CD8-positive, alpha-beta memory T cell (primary cell): ENCODE data around the gene ENTREP3. TPM values are rescaled to one million over a fixed set of nuclear protein-coding genes. Genes with fewer than 3 reads are reported as not detected.
"Not testable (repeated sequence)": the region's sequence is repeated elsewhere in the genome, so short reads cannot be mapped to it uniquely, and the experiment has no call there.

Experiments used
- CTCF ChIA-PET: fragments of 350-600 bp; sonication (Branson Sonifier 250); formaldehyde crosslinking; loops from one replicate; lab custom pipeline; 2021; ENCODE audit warnings: antibody characterized with exemption; lab: Charles Lee
- POLR2A ChIA-PET: fragments of 350-600 bp; sonication (Branson Sonifier 250); formaldehyde crosslinking; loops from one replicate; lab custom pipeline; 2021; ENCODE audit warnings: antibody characterized with exemption; lab: Charles Lee
- DNase-seq, 5 donors: peaks; one replicate each; pipeline versions ENCODE4 v3.0.0 to v3.0.0-alpha.2; 2020 to 2022; ENCODE audit warnings: mixed read lengths in 1 of 5
- H3K27ac ChIP-seq: one replicate; pipeline ENCODE4 v1.7.0; 2013; ENCODE audit warnings: low read depth, mild to moderate bottlenecking, low read length, moderate library complexity
- H3K27me3 ChIP-seq: 2 replicates; pipeline ENCODE4 v1.7.0; 2013; ENCODE audit warnings: low read length, mild to moderate bottlenecking; ENCODE audit not compliant: insufficient read depth, poor library complexity, severe bottlenecking
- H3K36me3 ChIP-seq: 2 replicates; pipeline ENCODE4 v1.7.0; 2013; ENCODE audit warnings: mild to moderate bottlenecking, low read length, moderate library complexity; ENCODE audit not compliant: insufficient read depth
- H3K4me1 ChIP-seq: 2 replicates; pipeline ENCODE4 v1.7.0; 2013; ENCODE audit warnings: mild to moderate bottlenecking, low read length, moderate library complexity; ENCODE audit not compliant: insufficient read depth
- H3K4me3 ChIP-seq: 2 replicates; pipeline ENCODE4 v1.7.0; 2013; ENCODE audit warnings: mild to moderate bottlenecking, low read length
- H3K9me3 ChIP-seq: 2 replicates; pipeline ENCODE4 v1.7.0; 2013; ENCODE audit warnings: mild to moderate bottlenecking, low read length
- H3K27ac Mint-ChIP-seq, 8 donors: one replicate each; pipeline ENCODE4 v1.8.0; 2020 to 2021; ENCODE audit warnings: mixed read lengths in 8 of 8, mild to moderate bottlenecking in 6 of 8, inconsistent platforms in 3 of 8, moderate library complexity in 3 of 8
- H3K27me3 Mint-ChIP-seq, 2 donors: one replicate each; pipeline ENCODE4 v1.8.0; 2020 to 2021; ENCODE audit warnings: mixed read lengths in 2 of 2, mild to moderate bottlenecking in 1 of 2, moderate library complexity in 1 of 2
- H3K36me3 Mint-ChIP-seq, 3 donors: one replicate each; pipeline ENCODE4 v1.8.0; 2020 to 2021; ENCODE audit warnings: mixed read lengths in 3 of 3, inconsistent platforms in 1 of 3, mild to moderate bottlenecking in 1 of 3
- H3K4me1 Mint-ChIP-seq, 3 donors: one replicate each; pipeline ENCODE4 v1.8.0; 2020 to 2021; ENCODE audit warnings: mixed read lengths in 3 of 3, inconsistent platforms in 1 of 3, mild to moderate bottlenecking in 1 of 3
- H3K4me3 Mint-ChIP-seq, 7 donors: one replicate each; pipeline ENCODE4 v1.8.0; 2020 to 2021; ENCODE audit warnings: mixed read lengths in 7 of 7, mild to moderate bottlenecking in 6 of 7, moderate library complexity in 4 of 7, inconsistent platforms in 2 of 7
- H3K9me3 Mint-ChIP-seq, 5 donors: one replicate each; pipeline ENCODE4 v1.8.0; 2020 to 2022; ENCODE audit warnings: mixed read lengths in 5 of 5, mild to moderate bottlenecking in 3 of 5, moderate library complexity in 2 of 5, inconsistent platforms in 1 of 5
- polyA plus RNA-seq: library from polyadenylated mRNA; unstranded; fragments of 300-500 nt; fragmentation: Illumina TruSeq; gene quantifications from one replicate; pipeline ENCODE4 v1.2.3, GENCODE V29; 2021
- total RNA-seq, 2 experiments: library from RNA; stranded (reverse); gene quantifications; one replicate each; pipeline ENCODE4 v1.2.3, GENCODE V29; 2021

Gene ENTREP3
- total and polyA plus RNA-seq, 3 experiments from 2014 or later, result 1.7 to 41.5 (median 39.1) TPM

GRCh38 chr1:155218854-155219591, 36.3 kb downstream of the ENTREP3 start:
- H3K27me3 ChIP-seq, result no peaks in the 10 kb centered on the region
- H3K4me1 Mint-ChIP-seq, result peaks cover 18 to 22% (median 21%) of the 10 kb centered on the region in 3 donors
- H3K4me3 Mint-ChIP-seq, result peak overlapping the region in 2 of 7 donors; percentile 26 to 39
- H3K36me3 Mint-ChIP-seq, result peaks cover 0 to 6% (median 2%) of the 10 kb centered on the region in 3 donors
- H3K27ac Mint-ChIP-seq, result peak overlapping the region; percentile 32 to 87 (median 48)
- ChIA-PET CTCF (interaction anchor here (1.2 to 1.5 kb wide), 2 partner anchors 8 to 12 kb away, joined by 3 to 5 read pairs; no protein-coding TSS in a partner anchor), POLR2A (no interaction called here)
- no peaks in the 10 kb centered on the region for H3K9me3 ChIP-seq
- peaks cover 5% of the 10 kb centered on the region for H3K4me1 ChIP-seq
- DNase-seq, result no peak
- H3K27me3 Mint-ChIP-seq, result no peaks in the 10 kb centered on the region
- H3K9me3 Mint-ChIP-seq, result no peaks in the 10 kb centered on the region
- no peak overlapping the region for H3K27ac ChIP-seq
- H3K36me3 ChIP-seq, result no peaks in the 10 kb centered on the region
- no peak overlapping the region for H3K4me3 ChIP-seq

DNA sequence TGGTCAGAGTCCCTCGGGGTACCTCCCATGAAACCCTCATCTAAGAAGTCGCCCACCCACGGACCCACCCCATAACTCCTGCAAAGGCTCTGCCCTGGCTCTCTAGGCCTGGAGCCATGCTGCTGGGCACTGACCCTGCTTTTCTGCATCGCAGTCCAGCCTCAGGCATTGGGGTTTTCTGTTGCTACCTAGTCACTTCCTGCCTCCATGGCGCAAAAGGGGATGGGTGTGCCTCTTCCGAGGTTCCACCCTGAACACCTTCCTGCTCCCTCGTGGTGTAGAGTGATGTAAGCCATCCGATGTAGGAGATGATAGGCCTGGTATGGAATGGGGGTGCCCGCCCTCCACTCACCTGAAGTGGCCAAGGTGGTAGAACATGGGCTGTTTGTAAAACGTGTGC, 40.6 kb downstream of the ENTREP3 start:
- H3K27ac ChIP-seq, H3K4me1 ChIP-seq, H3K36me3 ChIP-seq, H3K9me3 ChIP-seq, H3K4me3 ChIP-seq, H3K27me3 Mint-ChIP-seq, H3K4me3 Mint-ChIP-seq, H3K9me3 Mint-ChIP-seq, POLR2A ChIA-PET, H3K27me3 ChIP-seq: not testable (repeated sequence)
- Mint-ChIP-seq H3K36me3 (peaks cover 2 to 24% (median 4%) of the 10 kb centered on the region in 3 donors), H3K27ac (peak overlapping the region in 6 of 8 donors; percentile 42 to 95 (median 80)), H3K4me1 (peaks cover 15 to 22% (median 21%) of the 10 kb centered on the region in 3 donors)
- DNase-seq, result peak in 1 of 5 donors; percentile 48
- CTCF ChIA-PET, result interaction anchor here (1.3 kb wide), 1 partner anchor 8 kb away, joined by 5 read pairs; no protein-coding TSS in a partner anchor

DNA sequence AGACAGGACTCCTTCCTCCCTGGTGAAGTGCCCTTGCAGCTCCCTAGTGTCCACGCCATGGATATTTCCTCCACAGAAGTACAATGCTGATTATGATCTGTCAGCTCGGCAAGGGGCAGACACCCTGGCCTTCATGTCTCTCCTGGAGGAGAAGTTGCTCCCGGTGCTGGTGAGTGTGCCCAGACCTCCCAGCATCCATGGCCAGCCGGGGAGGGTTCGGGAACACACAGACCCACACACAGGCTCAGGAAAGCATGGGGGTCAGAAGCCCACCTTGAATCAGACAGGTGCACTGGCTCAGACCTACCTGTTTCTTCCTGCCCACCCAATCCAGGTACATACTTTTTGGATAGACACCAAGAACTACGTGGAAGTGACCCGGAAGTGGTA, 43.2 kb downstream of the ENTREP3 start:
- peak in 1 of 5 donors; percentile 22 for DNase-seq
- H3K27ac Mint-ChIP-seq, H3K9me3 Mint-ChIP-seq, CTCF ChIA-PET, H3K4me3 ChIP-seq, H3K27me3 ChIP-seq, H3K36me3 ChIP-seq, H3K4me3 Mint-ChIP-seq, H3K9me3 ChIP-seq, POLR2A ChIA-PET, H3K27me3 Mint-ChIP-seq, H3K27ac ChIP-seq: not testable (repeated sequence)
- peaks cover 21% of the 10 kb centered on the region for H3K4me1 ChIP-seq
- Mint-ChIP-seq H3K4me1 (peaks cover 21 to 29% (median 27%) of the 10 kb centered on the region in 3 donors), H3K36me3 (peaks cover 2 to 24% (median 4%) of the 10 kb centered on the region in 3 donors)

DNA sequence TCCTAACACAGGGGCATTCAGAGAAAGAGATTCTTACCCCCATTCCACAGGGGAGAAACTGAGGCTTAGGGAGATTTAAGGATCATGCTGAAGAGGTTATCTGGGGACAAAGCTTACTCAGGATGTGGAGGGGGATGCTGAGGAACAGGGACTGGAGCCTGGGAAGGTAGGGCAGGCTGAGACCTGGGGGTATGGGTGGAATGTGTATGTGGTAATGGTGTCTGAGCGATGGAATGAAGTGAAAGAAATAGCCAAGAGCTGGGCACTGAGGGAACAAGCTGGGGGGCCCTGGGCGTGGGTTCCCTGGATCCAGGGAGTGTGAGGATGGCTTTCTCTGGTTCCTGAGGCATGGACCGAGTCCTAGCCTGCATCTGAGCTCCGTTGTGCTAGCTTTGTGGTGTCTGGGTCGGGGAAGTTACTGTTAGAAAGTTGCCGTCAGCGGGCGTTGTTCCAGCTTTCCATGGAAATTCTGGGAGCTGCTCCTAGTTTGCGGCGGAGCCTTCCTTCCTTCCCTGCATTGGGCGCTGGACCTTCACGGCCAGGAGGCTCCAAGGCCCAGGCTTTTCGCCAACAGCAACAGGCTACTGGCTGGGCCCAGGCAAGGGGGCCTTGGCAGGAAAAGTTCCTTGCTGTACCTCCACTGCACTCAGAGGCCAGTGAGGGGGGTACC, 43.8 kb downstream of the ENTREP3 start:
- Mint-ChIP-seq H3K4me3 (peak overlapping the region in 3 of 7 donors; percentile 23 to 92 (median 39)), H3K4me1 (peaks cover 24 to 34% (median 32%) of the 10 kb centered on the region in 3 donors), H3K27ac (peak overlapping the region in 1 of 8 donors; percentile 37), H3K36me3 (peaks cover 2 to 24% (median 4%) of the 10 kb centered on the region in 3 donors)
- H3K27ac ChIP-seq, H3K36me3 ChIP-seq, H3K27me3 Mint-ChIP-seq, H3K27me3 ChIP-seq, CTCF ChIA-PET, H3K4me3 ChIP-seq, H3K9me3 Mint-ChIP-seq, POLR2A ChIA-PET, H3K9me3 ChIP-seq: not testable (repeated sequence)
- peak in 1 of 5 donors; percentile 34 for DNase-seq
- H3K4me1 ChIP-seq, result peaks cover 23% of the 10 kb centered on the region

- no peaks in the 10 kb centered on the region for H3K9me3 ChIP-seq
- no peak overlapping the region for H3K4me3 ChIP-seq
- peak in 1 of 5 donors; percentile 15 for DNase-seq
- CTCF ChIA-PET, result interaction anchor here (1.7 kb wide), 1 partner anchor 113 kb away, joined by 4 read pairs; no protein-coding TSS in a partner anchor
- peaks cover 24 to 34% (median 32%) of the 10 kb centered on the region in 3 donors for H3K4me1 Mint-ChIP-seq
- peaks cover 2 to 24% (median 4%) of the 10 kb centered on the region in 3 donors for H3K36me3 Mint-ChIP-seq
- peaks cover 0 to 3% of the 10 kb centered on the region in 2 donors for H3K27me3 Mint-ChIP-seq
- H3K9me3 Mint-ChIP-seq, result no peaks in the 10 kb centered on the region
- no peaks in the 10 kb centered on the region for H3K36me3 ChIP-seq
- no peak overlapping the region for H3K27ac ChIP-seq
- H3K27ac Mint-ChIP-seq, result peak overlapping the region in 5 of 8 donors; percentile 30 to 92 (median 63)
- no peaks in the 10 kb centered on the region for H3K27me3 ChIP-seq
- POLR2A ChIA-PET, result no interaction called here
- peak overlapping the region; percentile 20 to 92 (median 69) for H3K4me3 Mint-ChIP-seq
- H3K4me1 ChIP-seq, result peaks cover 23% of the 10 kb centered on the region
Observed at GRCh38 chr1:155210314-155211104, 44.8 kb downstream of the ENTREP3 start.

DNA sequence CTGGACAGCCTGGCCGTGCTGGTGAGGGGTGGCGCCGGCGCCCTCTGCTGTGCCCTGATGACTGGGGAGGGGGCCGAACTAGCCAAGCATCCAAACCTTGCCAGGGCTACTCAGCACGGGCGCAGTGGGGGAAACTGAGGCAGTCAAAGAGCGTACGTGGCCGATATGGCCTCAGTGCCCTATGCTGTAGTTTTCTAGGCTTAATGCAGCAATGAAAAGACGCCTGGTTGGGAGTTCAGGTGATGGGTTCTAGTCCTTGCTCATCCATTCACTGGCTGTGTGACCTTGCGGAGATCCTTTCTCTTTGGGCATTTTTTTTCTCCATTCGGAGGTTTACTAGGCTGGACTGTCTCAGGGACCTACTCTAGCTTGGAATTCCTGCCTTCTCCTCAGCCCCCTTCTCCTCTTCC, 46.0 kb downstream of the ENTREP3 start:
- H3K36me3 ChIP-seq, result no peaks in the 10 kb centered on the region
- H3K4me3 ChIP-seq, result peak overlapping the region; percentile 100
- peaks cover 1 to 18% (median 4%) of the 10 kb centered on the region in 3 donors for H3K36me3 Mint-ChIP-seq
- ChIA-PET POLR2A (interaction anchor here (1.0 to 2.0 kb wide), 6 partner anchors 15 to 115 kb away, joined by 3 to 8 read pairs (median 4); partner anchors contain the start of gene KRTCAP2), CTCF (interaction anchor here (1.2 to 5.3 kb wide), 4 partner anchors 15 to 114 kb away, joined by 3 to 67 read pairs (median 18); no protein-coding TSS in a partner anchor)
- H3K27me3 Mint-ChIP-seq, result peaks cover 0 to 3% of the 10 kb centered on the region in 2 donors
- H3K4me1 Mint-ChIP-seq, result peaks cover 18 to 28% (median 26%) of the 10 kb centered on the region in 3 donors
- no peaks in the 10 kb centered on the region for H3K9me3 Mint-ChIP-seq
- DNase-seq, result no peak
- no peaks in the 10 kb centered on the region for H3K9me3 ChIP-seq
- H3K4me3 Mint-ChIP-seq, result peak overlapping the region; percentile 82 to 93 (median 89)
- peak overlapping the region; percentile 73 to 99 (median 91) for H3K27ac Mint-ChIP-seq
- H3K27ac ChIP-seq, result peak overlapping the region; percentile 99
- peaks cover 23% of the 10 kb centered on the region for H3K4me1 ChIP-seq
- no peaks in the 10 kb centered on the region for H3K27me3 ChIP-seq

GRCh38 chr1:155208541-155209311, 46.6 kb downstream of the ENTREP3 start, which contains the start of gene MTX1:
Gene MTX1, plus strand, starts transcription at chr1:155208695. Its CDS starts 110 bp downstream, at chr1:155208805.
- no peaks in the 10 kb centered on the region for H3K36me3 ChIP-seq
- peaks cover 18 to 28% (median 26%) of the 10 kb centered on the region in 3 donors for H3K4me1 Mint-ChIP-seq
- H3K27ac ChIP-seq, result peak within 1 kb of the TSS; percentile 99
- DNase-seq, result peak; percentile 87 to 96 (median 92)
- H3K4me3 Mint-ChIP-seq, result peak within 1 kb of the TSS; percentile 82 to 93 (median 89)
- H3K27me3 Mint-ChIP-seq, result peaks cover 0 to 3% of the 10 kb centered on the region in 2 donors
- ChIA-PET CTCF (interaction anchor here (1.2 to 5.3 kb wide), 9 partner anchors 11 to 115 kb away, joined by 3 to 67 read pairs (median 5); no protein-coding TSS in a partner anchor), POLR2A (interaction anchor here (1.0 to 2.0 kb wide), 6 partner anchors 14 to 115 kb away, joined by 3 to 8 read pairs (median 4); partner anchors contain the start of gene KRTCAP2)
- H3K4me1 ChIP-seq, result peaks cover 23% of the 10 kb centered on the region
- peak within 1 kb of the TSS; percentile 100 for H3K4me3 ChIP-seq
- no peaks in the 10 kb centered on the region for H3K9me3 ChIP-seq
- no peaks in the 10 kb centered on the region for H3K9me3 Mint-ChIP-seq
- H3K27ac Mint-ChIP-seq, result peak within 1 kb of the TSS; percentile 92 to 99 (median 96)
- peaks cover 1 to 18% (median 4%) of the 10 kb centered on the region in 3 donors for H3K36me3 Mint-ChIP-seq
- no peaks in the 10 kb centered on the region for H3K27me3 ChIP-seq
